ENCODE data around the gene C6orf120.

The C6orf120 gene

DNA sequence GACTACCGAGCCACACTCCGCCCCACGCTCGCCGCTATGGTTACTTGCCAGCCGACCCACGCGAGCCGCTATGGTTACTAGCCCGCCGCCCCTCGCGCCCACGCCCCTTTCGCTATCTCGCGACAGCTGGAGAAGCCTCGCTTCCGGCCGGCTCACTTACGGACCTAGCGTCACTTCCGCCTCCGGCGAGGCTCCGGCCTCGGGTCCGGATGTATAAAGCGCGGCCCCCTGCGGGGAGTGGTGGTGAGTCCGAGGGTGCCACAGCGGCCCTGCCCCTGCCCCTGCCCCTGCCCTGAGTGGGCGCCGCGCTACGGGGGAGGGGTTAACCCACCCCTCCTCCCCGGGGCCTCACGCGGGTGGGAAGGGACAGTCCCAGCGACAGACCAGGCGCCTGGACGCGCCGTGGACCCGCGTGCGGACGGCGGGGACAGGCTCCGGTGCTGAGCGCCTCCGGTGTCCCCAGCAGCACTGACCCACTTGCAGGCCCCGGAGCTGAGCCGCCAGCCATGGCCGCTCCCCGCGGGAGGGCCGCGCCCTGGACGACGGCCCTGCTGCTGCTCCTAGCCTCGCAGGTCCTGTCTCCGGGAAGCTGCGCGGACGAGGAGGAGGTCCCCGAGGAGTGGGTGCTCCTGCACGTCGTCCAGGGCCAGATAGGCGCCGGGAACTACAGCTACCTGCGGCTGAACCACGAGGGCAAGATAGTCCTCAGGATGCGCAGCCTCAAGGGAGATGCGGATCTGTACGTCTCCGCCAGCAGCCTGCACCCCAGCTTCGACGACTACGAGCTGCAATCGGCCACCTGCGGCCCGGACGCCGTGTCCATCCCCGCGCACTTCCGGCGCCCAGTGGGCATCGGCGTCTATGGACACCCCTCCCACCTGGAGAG is at the start of gene C6orf120, which contains the start of gene WDR27:
Gene C6orf120, plus strand, starts transcription at position 173 of the 886 bp plus-strand sequence. Its CDS starts 334 bp downstream, at position 507.
Gene WDR27, minus strand, starts transcription at position 76 of the 886 bp plus-strand sequence. CDS start 13,024 bp downstream, outside the sequence.
- H3K4me1 ChIP-seq (ENCODE audit: control insufficient read depth in 1 of 2, insufficient read depth in 1 of 2, low read depth in 1 of 2, low read length in 1 of 2), result peaks cover 22 to 25% of the 10 kb centered on the region in 2 experiments
- no peaks in the 10 kb centered on the region for H3K9me3 ChIP-seq
- TF ChIP-seq CTCF (IDR thresholded peaks at IDR 0.05), result peak; percentile 23
- peak within 1 kb of the TSS; percentile 85 for H3K27ac ChIP-seq
- peak within 1 kb of the TSS; percentile 88 to 92 for H3K4me3 ChIP-seq (ENCODE audit: low read depth in 1 of 2, low read length in 1 of 2)
- H3K36me3 ChIP-seq, result no peaks in the 10 kb centered on the region
- H3K27me3 ChIP-seq, result no peaks in the 10 kb centered on the region

- Histone ChIP-seq H3K9me3 (no peaks in the 10 kb centered on the region), H3K36me3 (no peaks in the 10 kb centered on the region), H3K27me3 (no peaks in the 10 kb centered on the region), H3K27ac (no peak overlapping the region), H3K4me3 (ENCODE audit: low read depth in 1 of 2, low read length in 1 of 2) (no peak overlapping the region), H3K4me1 (ENCODE audit: control insufficient read depth in 1 of 2, insufficient read depth in 1 of 2, low read depth in 1 of 2, low read length in 1 of 2) (peaks cover 6 to 7% of the 10 kb centered on the region in 2 experiments)
- TF ChIP-seq CTCF (IDR thresholded peaks at IDR 0.05), result no peak
Measured at GRCh38 chr6:169652896-169653295, 49.0 kb upstream of the C6orf120 start.

- Histone ChIP-seq H3K4me3 (ENCODE audit: low read depth in 1 of 2, low read length in 1 of 2) (no peak overlapping the region), H3K27me3 (no peaks in the 10 kb centered on the region), H3K9me3 (no peaks in the 10 kb centered on the region), H3K36me3 (no peaks in the 10 kb centered on the region), H3K4me1 (ENCODE audit: control insufficient read depth in 1 of 2, insufficient read depth in 1 of 2, low read depth in 1 of 2, low read length in 1 of 2) (peaks cover 6 to 7% of the 10 kb centered on the region in 2 experiments), H3K27ac (no peak overlapping the region)
- TF ChIP-seq CTCF (IDR thresholded peaks at IDR 0.05), result no peak
Measured at GRCh38 chr6:169653691-169654090, 48.2 kb upstream of the C6orf120 start.

GRCh38 chr6:169654598-169655391 is 47.1 kb upstream of the C6orf120 start:
- H3K36me3 ChIP-seq, result no peaks in the 10 kb centered on the region
- H3K9me3 ChIP-seq, result no peaks in the 10 kb centered on the region
- H3K4me1 ChIP-seq (ENCODE audit: control insufficient read depth in 1 of 2, insufficient read depth in 1 of 2, low read depth in 1 of 2, low read length in 1 of 2), result peaks cover 6 to 7% of the 10 kb centered on the region in 2 experiments
- TF ChIP-seq CTCF (IDR thresholded peaks at IDR 0.05), result no peak
- peak overlapping the region; percentile 40 to 45 for H3K4me3 ChIP-seq (ENCODE audit: low read depth in 1 of 2, low read length in 1 of 2)
- H3K27me3 ChIP-seq, result no peaks in the 10 kb centered on the region
- no peak overlapping the region for H3K27ac ChIP-seq

GRCh38 chr6:169656546-169657283 is 45.2 kb upstream of the C6orf120 start:
- Histone ChIP-seq H3K36me3 (no peaks in the 10 kb centered on the region), H3K4me3 (ENCODE audit: low read depth in 1 of 2, low read length in 1 of 2) (no peak overlapping the region), H3K27me3 (no peaks in the 10 kb centered on the region), H3K4me1 (ENCODE audit: control insufficient read depth in 1 of 2, insufficient read depth in 1 of 2, low read depth in 1 of 2, low read length in 1 of 2) (peaks cover 6 to 7% of the 10 kb centered on the region in 2 experiments), H3K9me3 (no peaks in the 10 kb centered on the region), H3K27ac (no peak overlapping the region)
- no peak for TF ChIP-seq CTCF (IDR thresholded peaks at IDR 0.05)
